IMR-90 (cell line): ENCODE data around the gene KDM6A.

ENCODE experiments used
- BHLHE40 ChIP-seq: fragments of 150-350 bp; IDR thresholded peaks from 2 replicates; pipeline ENCODE4 v1.6.1; 2016; ENCODE audit warnings: mild to moderate bottlenecking, low read depth, low read length
- CEBPB ChIP-seq: IDR thresholded peaks from 2 replicates; pipeline ENCODE4 v1.6.1; 2012; ENCODE audit warnings: low read depth, low read length, improper control_type of control experiment
- CHD1 ChIP-seq: IDR thresholded peaks from 2 replicates; pipeline ENCODE4 v1.6.1; 2012; ENCODE audit warnings: low read depth, low read length, improper control_type of control experiment
- FOS ChIP-seq: fragments of 150-350 bp; IDR thresholded peaks from 2 replicates; pipeline ENCODE4 v1.6.1; 2016; ENCODE audit warnings: low read depth, low read length
- MAZ ChIP-seq: IDR thresholded peaks from 2 replicates; pipeline ENCODE4 v1.6.1; 2012; ENCODE audit warnings: low read depth, mild to moderate bottlenecking, low read length, improper control_type of control experiment, moderate library complexity, borderline replicate concordance
- MXI1 ChIP-seq: IDR thresholded peaks from 2 replicates; pipeline ENCODE4 v1.6.1; 2012; ENCODE audit warnings: low read depth, mild to moderate bottlenecking, low read length, moderate library complexity, borderline replicate concordance
- NFE2L2 ChIP-seq: fragments of 150-350 bp; IDR thresholded peaks from 2 replicates; pipeline ENCODE4 v1.6.1; 2016; ENCODE audit warnings: low read depth, mild to moderate bottlenecking, low read length
- POLR2A ChIP-seq: IDR thresholded peaks from 2 replicates; pipeline ENCODE4 v1.6.1; 2012; ENCODE audit warnings: mild to moderate bottlenecking, low read depth, low read length
- RCOR1 ChIP-seq: IDR thresholded peaks from 2 replicates; pipeline ENCODE4 v1.6.1; 2012; ENCODE audit warnings: mild to moderate bottlenecking, low read length, improper control_type of control experiment; ENCODE audit not compliant: insufficient replicate concordance
- RFX5 ChIP-seq: IDR thresholded peaks from 2 replicates; pipeline ENCODE4 v1.8.0; 2012; ENCODE audit warnings: low read depth, mild to moderate bottlenecking, low read length, moderate library complexity
- SMC3 ChIP-seq: fragments of 150-350 bp; IDR thresholded peaks from 2 replicates; pipeline ENCODE4 v1.6.1; 2016; ENCODE audit warnings: low read depth, mild to moderate bottlenecking, antibody characterized with exemption, low read length, moderate library complexity
- TF ChIP-seq, protein P1 (sequence below): conservative IDR thresholded peaks from 2 replicates; pipeline ENCODE4 v1.5.1; 2012; ENCODE audit warnings: mild to moderate bottlenecking, low read depth, low read length, improper control_type of control experiment
- TF ChIP-seq, protein P2 (sequence below): fragments of 150-350 bp; IDR thresholded peaks from 2 replicates; pipeline ENCODE4 v1.6.1; 2017; ENCODE audit warnings: mild to moderate bottlenecking, antibody characterized with exemption, low read length, low read depth
- TF ChIP-seq, protein P3 (sequence below): fragments of 150-350 bp; IDR thresholded peaks from 2 replicates; pipeline ENCODE4 v1.6.1; 2016; ENCODE audit warnings: low read depth, mild to moderate bottlenecking, low read length, moderate library complexity, borderline replicate concordance

DNA sequence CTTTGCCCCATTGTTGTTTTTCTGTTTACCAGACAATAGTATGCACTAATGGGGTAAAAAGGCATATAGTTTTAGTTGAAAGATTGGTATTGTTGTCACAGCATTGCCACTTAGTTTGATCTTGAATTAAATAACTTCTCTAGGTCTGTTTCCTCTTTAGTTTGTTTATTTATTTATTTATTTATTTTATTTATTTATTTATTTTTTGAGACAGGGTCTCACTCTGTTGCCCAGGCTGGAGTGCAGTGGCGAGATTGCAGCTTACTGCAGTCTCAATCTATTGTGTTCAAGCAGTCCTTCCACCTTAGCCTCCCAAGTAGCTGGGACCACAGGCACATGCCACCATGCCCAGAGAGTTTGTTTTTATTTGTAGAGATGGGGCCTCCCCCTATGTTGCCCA is 138.6 kb downstream of the KDM6A start:
- TF ChIP-seq, protein P1, sequence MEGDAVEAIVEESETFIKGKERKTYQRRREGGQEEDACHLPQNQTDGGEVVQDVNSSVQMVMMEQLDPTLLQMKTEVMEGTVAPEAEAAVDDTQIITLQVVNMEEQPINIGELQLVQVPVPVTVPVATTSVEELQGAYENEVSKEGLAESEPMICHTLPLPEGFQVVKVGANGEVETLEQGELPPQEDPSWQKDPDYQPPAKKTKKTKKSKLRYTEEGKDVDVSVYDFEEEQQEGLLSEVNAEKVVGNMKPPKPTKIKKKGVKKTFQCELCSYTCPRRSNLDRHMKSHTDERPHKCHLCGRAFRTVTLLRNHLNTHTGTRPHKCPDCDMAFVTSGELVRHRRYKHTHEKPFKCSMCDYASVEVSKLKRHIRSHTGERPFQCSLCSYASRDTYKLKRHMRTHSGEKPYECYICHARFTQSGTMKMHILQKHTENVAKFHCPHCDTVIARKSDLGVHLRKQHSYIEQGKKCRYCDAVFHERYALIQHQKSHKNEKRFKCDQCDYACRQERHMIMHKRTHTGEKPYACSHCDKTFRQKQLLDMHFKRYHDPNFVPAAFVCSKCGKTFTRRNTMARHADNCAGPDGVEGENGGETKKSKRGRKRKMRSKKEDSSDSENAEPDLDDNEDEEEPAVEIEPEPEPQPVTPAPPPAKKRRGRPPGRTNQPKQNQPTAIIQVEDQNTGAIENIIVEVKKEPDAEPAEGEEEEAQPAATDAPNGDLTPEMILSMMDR = no peak
- TF ChIP-seq CEBPB (no peak), MAZ (no peak), POLR2A (no peak), NFE2L2 (no peak), SMC3 (no peak), CHD1 (no peak), FOS (no peak), RFX5 (no peak), BHLHE40 (no peak), MXI1 (no peak), RCOR1 (no peak)
- TF ChIP-seq, protein P2, sequence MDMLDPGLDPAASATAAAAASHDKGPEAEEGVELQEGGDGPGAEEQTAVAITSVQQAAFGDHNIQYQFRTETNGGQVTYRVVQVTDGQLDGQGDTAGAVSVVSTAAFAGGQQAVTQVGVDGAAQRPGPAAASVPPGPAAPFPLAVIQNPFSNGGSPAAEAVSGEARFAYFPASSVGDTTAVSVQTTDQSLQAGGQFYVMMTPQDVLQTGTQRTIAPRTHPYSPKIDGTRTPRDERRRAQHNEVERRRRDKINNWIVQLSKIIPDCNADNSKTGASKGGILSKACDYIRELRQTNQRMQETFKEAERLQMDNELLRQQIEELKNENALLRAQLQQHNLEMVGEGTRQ = no peak
- TF ChIP-seq, protein P3, sequence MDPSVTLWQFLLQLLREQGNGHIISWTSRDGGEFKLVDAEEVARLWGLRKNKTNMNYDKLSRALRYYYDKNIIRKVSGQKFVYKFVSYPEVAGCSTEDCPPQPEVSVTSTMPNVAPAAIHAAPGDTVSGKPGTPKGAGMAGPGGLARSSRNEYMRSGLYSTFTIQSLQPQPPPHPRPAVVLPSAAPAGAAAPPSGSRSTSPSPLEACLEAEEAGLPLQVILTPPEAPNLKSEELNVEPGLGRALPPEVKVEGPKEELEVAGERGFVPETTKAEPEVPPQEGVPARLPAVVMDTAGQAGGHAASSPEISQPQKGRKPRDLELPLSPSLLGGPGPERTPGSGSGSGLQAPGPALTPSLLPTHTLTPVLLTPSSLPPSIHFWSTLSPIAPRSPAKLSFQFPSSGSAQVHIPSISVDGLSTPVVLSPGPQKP = no peak
